HAP-1 (cell line): ENCODE results near the gene USP31.

Source experiments
- DNase-seq, 2 experiments: peaks; one replicate each; pipeline ENCODE4 v3.0.0-alpha.2; 2016 to 2020; ENCODE audit warnings: low spot score in 2 of 2
- H3K27me3 ChIP-seq: fragments of 250-450 bp; sonication (Bioruptor Pico); 2 replicates; pipeline ENCODE4 v1.5.1; 2020; ENCODE audit warnings: low read depth, mild to moderate bottlenecking, moderate library complexity
- H3K36me3 ChIP-seq: fragments of 250-450 bp; sonication (Bioruptor Pico); replicated peaks from 2 replicates; pipeline ENCODE4 v1.5.1; 2020; ENCODE audit warnings: mild to moderate bottlenecking
- H3K4me1 ChIP-seq: fragments of 250-450 bp; sonication (Bioruptor Pico); 2 replicates; pipeline ENCODE4 v1.5.1; 2020; ENCODE audit warnings: mild to moderate bottlenecking
- H3K4me3 ChIP-seq: fragments of 250-450 bp; sonication (Bioruptor Pico); 2 replicates; pipeline ENCODE4 v1.5.1; 2020; ENCODE audit warnings: mild to moderate bottlenecking, moderate library complexity
- H3K9me3 ChIP-seq: fragments of 250-450 bp; sonication (Bioruptor Pico); 2 replicates; pipeline ENCODE4 v1.5.1; 2020; ENCODE audit warnings: mild to moderate bottlenecking, moderate library complexity
- in situ Hi-C: fragments of 300-500 bp; cut with MboI; formaldehyde crosslinking; loops from 3 replicates; pipeline ENCODE4 v1.14.3; 2020; ENCODE audit warnings: low sequenced_read_pairs, inconsistent platforms, mixed read lengths

Gene USP31

GRCh38 chr16:23088018-23088417 is 61.2 kb downstream of the USP31 start:
- Histone ChIP-seq H3K9me3 (no peaks in the 10 kb centered on the region), H3K4me1 (no peaks in the 10 kb centered on the region), H3K4me3 (no peak overlapping the region), H3K36me3 (peaks cover 26% of the 10 kb centered on the region), H3K27me3 (no peaks in the 10 kb centered on the region)
- in situ Hi-C loops: no loop called here
- DNase-seq: no peak

DNA sequence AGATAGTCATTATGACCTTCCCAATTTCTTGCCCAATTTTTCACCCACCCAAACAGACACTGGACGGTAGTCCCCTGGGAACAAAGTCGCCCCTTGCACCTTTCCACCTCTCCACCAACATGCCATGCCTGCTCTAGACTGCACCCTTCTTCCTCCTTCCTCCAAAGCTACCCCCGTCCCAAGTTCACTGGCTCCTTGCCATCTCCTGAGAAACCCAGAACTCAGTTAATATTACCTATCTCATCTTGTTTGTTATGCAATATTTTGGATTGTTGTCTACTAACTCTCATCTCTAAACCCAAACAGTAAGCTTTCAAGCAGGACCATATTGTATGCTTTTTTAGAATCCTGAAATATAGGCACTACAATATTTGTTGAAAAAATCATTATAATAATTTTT is 63.3 kb downstream of the USP31 start:
- no peaks in the 10 kb centered on the region for H3K27me3 ChIP-seq
- DNase-seq: no peak
- no peaks in the 10 kb centered on the region for H3K9me3 ChIP-seq
- H3K36me3 ChIP-seq: peaks cover 34% of the 10 kb centered on the region
- H3K4me1 ChIP-seq: peaks cover 6% of the 10 kb centered on the region; the same call in 1 of the 2 replicates
- H3K4me3 ChIP-seq: no peak overlapping the region
- in situ Hi-C loops: no loop called here

DNA sequence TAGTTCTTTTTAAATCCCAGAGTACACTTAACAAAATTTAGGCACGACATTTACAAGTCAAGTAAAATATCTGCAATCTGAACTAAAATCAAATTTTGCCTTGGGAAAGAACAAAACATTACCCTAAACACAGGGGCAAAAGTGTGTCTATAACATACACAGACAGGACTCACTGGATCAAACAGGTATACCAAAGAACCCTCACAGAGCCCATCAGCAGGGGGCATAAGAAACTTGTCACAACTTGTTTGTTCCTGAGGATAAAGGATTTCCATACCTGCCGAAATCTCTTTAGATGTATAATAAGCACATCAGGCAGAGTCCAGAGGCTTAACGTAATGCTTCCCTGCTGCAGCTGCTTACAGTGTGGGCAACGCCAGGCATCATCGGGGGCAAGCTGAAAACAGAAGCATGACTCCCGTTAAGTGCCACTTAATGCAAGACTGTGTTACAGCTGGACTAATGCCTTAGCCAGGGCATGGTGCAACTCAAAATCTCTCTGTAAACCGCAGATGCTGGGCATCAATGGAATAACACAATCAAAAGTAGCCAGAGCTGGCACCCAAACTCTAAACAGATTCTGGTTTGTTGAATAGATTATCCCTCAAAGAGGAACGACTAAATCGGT is 67.0 kb downstream of the USP31 start:
- peaks cover 33% of the 10 kb centered on the region for H3K36me3 ChIP-seq
- no peaks in the 10 kb centered on the region for H3K9me3 ChIP-seq
- no peak overlapping the region for H3K4me3 ChIP-seq
- H3K4me1 ChIP-seq: peaks cover 6% of the 10 kb centered on the region; the same call in 1 of the 2 replicates
- in situ Hi-C loops: no loop called here
- DNase-seq: no peak
- H3K27me3 ChIP-seq: no peaks in the 10 kb centered on the region

- Histone ChIP-seq H3K4me3 (no peak overlapping the region), H3K9me3 (no peaks in the 10 kb centered on the region), H3K4me1 (peaks cover 6% of the 10 kb centered on the region; the same call in 1 of the 2 replicates), H3K36me3 (peaks cover 33% of the 10 kb centered on the region), H3K27me3 (no peaks in the 10 kb centered on the region)
- in situ Hi-C loops: no loop called here
- peak; percentile 27 to 28 for DNase-seq
Measured at GRCh38 chr16:23081675-23082119, 67.6 kb downstream of the USP31 start.

DNA sequence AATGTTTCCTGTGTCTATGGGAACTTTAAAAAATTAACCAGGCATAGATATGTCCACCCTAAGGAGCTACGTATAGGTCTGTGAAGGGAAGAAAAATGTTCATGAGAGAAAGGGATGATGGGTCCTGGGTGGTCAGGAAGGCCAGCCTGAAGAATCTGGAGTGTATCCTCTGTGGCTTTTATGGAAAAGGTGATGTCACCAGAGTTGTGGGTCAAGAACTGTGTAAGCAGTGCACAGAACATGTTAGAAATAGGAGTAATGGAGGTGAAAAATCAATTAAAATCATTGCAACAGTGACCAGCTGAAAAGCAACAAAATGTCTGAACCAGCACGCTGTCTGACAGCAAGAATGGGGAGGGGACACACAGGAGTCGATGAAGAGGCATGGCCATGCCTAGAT is 68.5 kb downstream of the USP31 start:
- no peaks in the 10 kb centered on the region for H3K27me3 ChIP-seq
- peaks cover 33% of the 10 kb centered on the region for H3K36me3 ChIP-seq
- no peak overlapping the region for H3K4me3 ChIP-seq
- in situ Hi-C loops: no loop called here
- no peaks in the 10 kb centered on the region for H3K9me3 ChIP-seq
- peaks cover 6% of the 10 kb centered on the region; the same call in 1 of the 2 replicates for H3K4me1 ChIP-seq
- no peak for DNase-seq

- in situ Hi-C loops: no loop called here
- no peak overlapping the region for H3K4me3 ChIP-seq
- H3K9me3 ChIP-seq: no peaks in the 10 kb centered on the region
- DNase-seq: no peak
- H3K4me1 ChIP-seq: peaks cover 6% of the 10 kb centered on the region; the same call in 1 of the 2 replicates
- H3K36me3 ChIP-seq: peaks cover 33% of the 10 kb centered on the region
- no peaks in the 10 kb centered on the region for H3K27me3 ChIP-seq
Measured at GRCh38 chr16:23080329-23080728, 68.9 kb downstream of the USP31 start.

DNA sequence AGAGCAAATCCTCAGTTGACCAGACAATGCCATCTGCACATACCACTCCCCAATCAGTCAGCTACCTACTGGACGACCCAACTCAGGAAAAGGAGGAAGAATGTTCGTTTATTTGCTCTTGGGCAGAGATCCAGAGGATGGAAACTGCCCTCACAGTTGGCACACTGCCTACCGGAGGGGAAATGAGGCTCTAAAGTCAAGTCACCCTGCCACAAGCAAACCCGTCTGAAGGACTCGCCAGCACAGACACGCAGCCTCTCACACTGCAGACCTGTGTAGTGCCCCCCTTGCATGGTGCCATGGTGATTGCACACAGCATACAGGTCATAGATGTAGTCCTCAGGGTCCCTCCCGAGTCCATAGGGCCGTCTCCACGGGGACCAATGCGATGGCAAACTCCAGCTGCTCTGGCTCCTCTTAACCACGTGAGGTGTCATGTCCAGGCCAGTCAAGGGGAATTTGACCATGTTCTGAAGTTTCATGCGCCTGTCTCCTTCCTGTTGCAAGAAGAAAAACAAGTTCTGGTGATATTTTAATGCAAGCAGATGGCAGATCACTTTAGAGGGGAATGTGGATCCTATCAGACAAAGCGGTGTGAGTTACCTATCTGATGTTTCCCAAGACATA is 69.5 kb downstream of the USP31 start:
- DNase-seq: no peak
- Histone ChIP-seq H3K4me1 (peaks cover 6% of the 10 kb centered on the region; the same call in 1 of the 2 replicates), H3K27me3 (no peaks in the 10 kb centered on the region), H3K4me3 (no peak overlapping the region), H3K9me3 (no peaks in the 10 kb centered on the region), H3K36me3 (peaks cover 29% of the 10 kb centered on the region)
- in situ Hi-C loops: no loop called here

DNA sequence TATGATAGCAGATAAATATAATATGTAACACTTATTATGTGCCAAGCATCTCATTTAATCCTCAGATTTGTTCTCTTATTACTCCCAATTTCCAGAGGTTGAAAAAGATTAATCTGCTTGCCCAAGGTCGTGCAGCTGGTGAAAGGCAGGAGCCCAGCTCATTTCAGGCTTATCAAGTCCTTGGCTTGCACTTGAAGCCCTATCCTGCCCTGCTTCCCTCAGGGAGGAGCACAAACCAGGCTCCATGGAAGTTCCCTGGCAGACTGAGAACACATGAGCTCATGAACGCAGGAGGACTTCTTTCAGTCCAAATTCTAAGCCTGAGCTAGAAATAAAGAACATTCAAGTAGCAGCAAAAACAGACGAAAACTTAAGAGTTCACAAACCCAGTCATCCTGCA is 74.8 kb downstream of the USP31 start:
- in situ Hi-C loops: no loop called here
- Histone ChIP-seq H3K27me3 (no peaks in the 10 kb centered on the region), H3K9me3 (no peaks in the 10 kb centered on the region), H3K4me3 (no peak overlapping the region), H3K36me3 (peaks cover 15% of the 10 kb centered on the region), H3K4me1 (no peaks in the 10 kb centered on the region)
- DNase-seq: no peak

DNA sequence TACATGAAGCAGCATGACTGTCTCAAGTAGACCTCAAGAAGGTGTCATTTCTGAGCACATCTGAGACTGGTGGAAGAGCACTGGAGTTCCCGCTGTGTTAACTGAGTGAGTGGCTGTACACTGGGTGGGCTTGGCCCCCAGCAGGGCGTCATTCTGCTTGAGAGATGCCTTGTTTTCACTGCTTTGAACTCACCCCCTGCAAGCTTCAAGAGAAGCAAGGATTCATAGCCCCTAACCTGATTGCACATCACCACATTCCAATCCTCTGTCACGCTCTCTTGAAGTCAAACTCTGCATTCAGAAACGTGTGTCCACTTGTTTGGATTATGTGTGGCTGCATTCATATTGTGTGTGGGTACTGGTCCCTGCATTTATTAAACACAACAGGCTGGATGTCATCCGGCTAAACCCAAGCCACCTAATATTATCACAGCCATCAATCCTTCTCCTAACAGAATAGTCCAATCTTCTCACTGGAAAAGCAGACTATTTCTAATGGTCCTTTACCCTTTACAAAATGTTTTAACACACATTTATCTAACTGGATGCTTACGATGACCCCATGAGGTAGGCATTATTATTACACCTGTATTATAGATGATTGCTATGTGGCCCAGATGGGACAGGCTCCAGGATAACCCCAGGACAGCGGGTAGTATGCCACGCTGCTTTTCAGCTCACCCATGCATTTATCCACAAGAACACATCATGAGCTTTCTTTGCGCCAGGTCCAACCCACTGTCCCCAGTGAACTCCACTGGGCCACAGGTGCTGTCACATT is 76.3 kb downstream of the USP31 start:
- Histone ChIP-seq H3K9me3 (no peaks in the 10 kb centered on the region), H3K27me3 (no peaks in the 10 kb centered on the region), H3K4me3 (no peak overlapping the region), H3K36me3 (peaks cover 27% of the 10 kb centered on the region), H3K4me1 (no peaks in the 10 kb centered on the region)
- no peak for DNase-seq
- in situ Hi-C loops: no loop called here

DNA sequence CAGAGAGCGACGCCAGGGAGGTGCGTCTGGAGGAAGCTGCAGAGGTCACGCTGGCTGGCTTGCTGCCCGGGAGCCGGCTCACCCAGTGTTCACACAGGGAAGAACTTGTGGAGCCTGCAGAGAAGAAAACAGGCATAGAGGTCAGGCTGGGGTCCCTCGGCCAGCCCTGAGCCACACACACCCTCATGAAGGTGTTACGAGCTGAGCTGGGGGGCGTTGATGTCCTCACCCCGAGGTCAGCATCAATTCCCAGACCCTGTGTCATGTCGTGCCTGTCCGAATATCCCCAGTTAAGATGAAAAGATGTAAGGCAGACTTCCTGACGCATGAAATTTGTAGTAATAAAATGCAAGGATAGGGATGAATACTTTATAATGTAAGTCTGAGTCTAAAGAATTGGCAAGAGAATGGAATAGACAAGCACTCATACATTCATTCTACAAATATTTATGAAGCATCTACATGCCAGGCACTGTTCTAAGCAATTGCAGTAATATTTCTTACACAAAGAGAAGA is 77.1 kb downstream of the USP31 start:
- H3K9me3 ChIP-seq: no peaks in the 10 kb centered on the region
- no peak overlapping the region for H3K4me3 ChIP-seq
- H3K27me3 ChIP-seq: no peaks in the 10 kb centered on the region
- peaks cover 31% of the 10 kb centered on the region for H3K36me3 ChIP-seq
- DNase-seq: no peak
- no peaks in the 10 kb centered on the region for H3K4me1 ChIP-seq
- in situ Hi-C loops: no loop called here

GRCh38 chr16:23071196-23072083 is 77.8 kb downstream of the USP31 start:
- in situ Hi-C loops: no loop called here
- no peaks in the 10 kb centered on the region for H3K9me3 ChIP-seq
- no peak overlapping the region for H3K4me3 ChIP-seq
- DNase-seq: no peak
- H3K27me3 ChIP-seq: no peaks in the 10 kb centered on the region
- peaks cover 31% of the 10 kb centered on the region for H3K36me3 ChIP-seq
- no peaks in the 10 kb centered on the region for H3K4me1 ChIP-seq

DNA sequence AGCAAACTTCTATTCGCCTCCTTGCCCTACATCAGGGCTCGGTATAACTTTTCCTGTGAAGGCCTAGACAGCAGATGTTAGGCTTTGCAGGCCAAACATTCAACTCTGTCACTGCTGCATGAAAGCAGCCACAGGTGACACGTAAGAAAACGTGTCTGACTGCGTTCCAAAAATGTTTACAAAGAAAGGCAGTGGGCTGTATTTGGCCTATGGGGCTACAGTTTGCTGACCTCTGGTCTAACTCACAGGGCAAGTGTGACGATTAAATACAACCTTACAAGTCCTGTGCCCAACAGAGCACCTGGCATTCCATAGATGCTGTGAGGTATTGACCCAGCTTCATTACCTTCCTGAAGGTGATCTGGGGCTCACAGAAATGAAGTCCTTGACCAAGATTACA is 79.4 kb downstream of the USP31 start:
- Histone ChIP-seq H3K4me3 (no peak overlapping the region), H3K27me3 (no peaks in the 10 kb centered on the region), H3K9me3 (no peaks in the 10 kb centered on the region), H3K4me1 (no peaks in the 10 kb centered on the region), H3K36me3 (peaks cover 31% of the 10 kb centered on the region)
- in situ Hi-C loops: no loop called here
- DNase-seq: no peak

- in situ Hi-C loops: no loop called here
- no peaks in the 10 kb centered on the region for H3K9me3 ChIP-seq
- no peak overlapping the region for H3K4me3 ChIP-seq
- H3K4me1 ChIP-seq: no peaks in the 10 kb centered on the region
- DNase-seq: no peak
- H3K27me3 ChIP-seq: no peaks in the 10 kb centered on the region
- H3K36me3 ChIP-seq: peaks cover 30% of the 10 kb centered on the region
Measured at GRCh38 chr16:23068079-23068736, 81.0 kb downstream of the USP31 start.
